GM04504 (cell line): ENCODE measurements around the gene RNF215.

Experiments used
- DNase-seq: peaks from one replicate; pipeline ENCODE4 v3.0.0-alpha.2; 2012; ENCODE audit warnings: low read depth

The RNF215 gene

GRCh38 chr22:30393885-30394284 lies 6.7 kb upstream of the RNF215 start:
- no peak for DNase-seq

GRCh38 chr22:30393322-30393680 lies 6.1 kb upstream of the RNF215 start:
- DNase-seq = no peak

- DNase-seq = no peak
Observed at GRCh38 chr22:30392661-30393321, 5.6 kb upstream of the RNF215 start.

GRCh38 chr22:30390974-30391691 lies 3.9 kb upstream of the RNF215 start:
- DNase-seq = peak; percentile 45

- DNase-seq = no peak
Observed at GRCh38 chr22:30386608-30386959, 627 bp downstream of the RNF215 start.

GRCh38 chr22:30385942-30386341 lies 1.3 kb downstream of the RNF215 start:
- no peak for DNase-seq

GRCh38 chr22:30383061-30383460 lies 4.2 kb downstream of the RNF215 start:
- no peak for DNase-seq

GRCh38 chr22:30382340-30382739 lies 4.9 kb downstream of the RNF215 start:
- no peak for DNase-seq

GRCh38 chr22:30381264-30381663 lies 5.9 kb downstream of the RNF215 start:
- no peak for DNase-seq

- no peak for DNase-seq
Observed at GRCh38 chr22:30380011-30380410, 7.2 kb downstream of the RNF215 start.

- no peak for DNase-seq
Observed at GRCh38 chr22:30375312-30375849, 11.8 kb downstream of the RNF215 start.

- no peak for DNase-seq
Observed at GRCh38 chr22:30373331-30374325, 13.6 kb downstream of the RNF215 start.

- DNase-seq = no peak
Observed at GRCh38 chr22:30372915-30373314, 14.3 kb downstream of the RNF215 start.

GRCh38 chr22:30371981-30372380 lies 15.2 kb downstream of the RNF215 start:
- no peak for DNase-seq

- no peak for DNase-seq
Observed at GRCh38 chr22:30371321-30371720, 15.9 kb downstream of the RNF215 start.

- no peak for DNase-seq
Observed at GRCh38 chr22:30370641-30371230, 16.5 kb downstream of the RNF215 start.

- DNase-seq = no peak
Observed at GRCh38 chr22:30368420-30368819, 18.8 kb downstream of the RNF215 start.

GRCh38 chr22:30365891-30366290 lies 21.3 kb downstream of the RNF215 start:
- DNase-seq = no peak

- no peak for DNase-seq
Observed at GRCh38 chr22:30362651-30363281, 24.4 kb downstream of the RNF215 start.

GRCh38 chr22:30361916-30362650 lies 25.1 kb downstream of the RNF215 start:
- DNase-seq = no peak

GRCh38 chr22:30358541-30358940 lies 28.7 kb downstream of the RNF215 start:
- DNase-seq = no peak
